OCI-LY1 (cell line): ENCODE measurements around the gene BTRC.

ENCODE experiments used
- H2AFZ ChIP-seq: fragments of 200-600 bp; sonication (generic), shearing (Covaris generic); 2 replicates; pipeline ENCODE4 v1.6.0; 2014; ENCODE audit warnings: antibody characterized with exemption, mild to moderate bottlenecking, low read length
- H3F3A ChIP-seq: fragments of 200-600 bp; sonication (generic), shearing (Covaris generic); 2 replicates; pipeline ENCODE4 v1.6.0; 2014; ENCODE audit warnings: mild to moderate bottlenecking, antibody characterized with exemption, low read length, moderate library complexity; ENCODE audit not compliant: insufficient read depth
- H3K27ac ChIP-seq: fragments of 200-600 bp; sonication (generic); 2 replicates; pipeline ENCODE4 v1.5.1; 2014; ENCODE audit warnings: low read length, mixed run types, mild to moderate bottlenecking, low read depth; ENCODE audit not compliant: poor library complexity, severe bottlenecking
- H3K27me3 ChIP-seq: fragments of 200-600 bp; sonication (generic); 2 replicates; pipeline ENCODE4 v1.6.0; 2014; ENCODE audit warnings: antibody characterized with exemption, mild to moderate bottlenecking, low read length, moderate library complexity; ENCODE audit not compliant: insufficient read depth
- H3K36me3 ChIP-seq: fragments of 200-600 bp; sonication (generic); 2 replicates; pipeline ENCODE4 v1.6.1; 2014; ENCODE audit warnings: mild to moderate bottlenecking, antibody characterized with exemption, low read length, moderate library complexity, mixed read lengths; ENCODE audit not compliant: insufficient read depth
- H3K4me1 ChIP-seq: fragments of 200-600 bp; sonication (generic); 2 replicates; pipeline ENCODE4 v1.5.1; 2014; ENCODE audit warnings: mild to moderate bottlenecking, low read length, moderate library complexity; ENCODE audit not compliant: insufficient read depth, severe bottlenecking
- H3K4me2 ChIP-seq: fragments of 200-600 bp; sonication (generic), shearing (Covaris generic); 2 replicates; pipeline ENCODE4 v1.6.1; 2014; ENCODE audit warnings: low read length
- H3K4me3 ChIP-seq: fragments of 200-600 bp; sonication (generic); 2 replicates; pipeline ENCODE4 v1.5.1; 2014; ENCODE audit warnings: low read length, low read depth, mild to moderate bottlenecking, mixed read lengths; ENCODE audit not compliant: poor library complexity, severe bottlenecking
- H3K79me2 ChIP-seq: fragments of 200-600 bp; shearing (Covaris generic); 2 replicates; pipeline ENCODE4 v1.6.1; 2016; ENCODE audit warnings: mixed run types, low read length, mixed read lengths; ENCODE audit not compliant: insufficient read depth
- H3K9ac ChIP-seq: fragments of 200-600 bp; sonication (generic), shearing (Covaris generic); 2 replicates; pipeline ENCODE4 v1.6.1; 2014; ENCODE audit warnings: mild to moderate bottlenecking, low read length, mixed read lengths
- H3K9me2 ChIP-seq: fragments of 200-600 bp; sonication (generic), shearing (Covaris generic); 2 replicates; pipeline ENCODE4 v1.6.1; 2014; ENCODE audit warnings: low read depth, mild to moderate bottlenecking, low read length, mixed read lengths
- H3K9me3 ChIP-seq: fragments of 200-600 bp; shearing (Covaris generic); 2 replicates; pipeline ENCODE4 v1.6.1; 2014; ENCODE audit warnings: low read length, mixed read lengths
- H4K20me1 ChIP-seq: fragments of 200-600 bp; sonication (generic), shearing (Covaris generic); 2 replicates; pipeline ENCODE4 v1.6.0; 2016; ENCODE audit warnings: mild to moderate bottlenecking, low read length; ENCODE audit not compliant: insufficient read depth
- CTCF ChIP-seq: fragments of 200-600 bp; sonication (generic), shearing (Covaris generic); IDR thresholded peaks from 2 replicates; pipeline ENCODE4 v1.5.1; 2017; ENCODE audit warnings: mild to moderate bottlenecking, antibody characterized with exemption, low read length, moderate library complexity, mixed read lengths
- EZH2 ChIP-seq: fragments of 200-600 bp; sonication (generic), shearing (Covaris generic); IDR thresholded peaks from 2 replicates; pipeline ENCODE4 v1.8.0; 2017; ENCODE audit warnings: borderline replicate concordance, mixed run types, mild to moderate bottlenecking, antibody characterized with exemption, low read length, moderate library complexity, mixed read lengths

Gene BTRC

GRCh38 chr10:101389986-101390531 is 36.1 kb downstream of the BTRC start:
- Histone ChIP-seq H3K9ac (no peak overlapping the region), H3K79me2 (no peaks in the 10 kb centered on the region), H3F3A (no peaks in the 10 kb centered on the region), H2AFZ (no peak overlapping the region), H3K9me2 (no peaks in the 10 kb centered on the region), H3K4me3 (no peak overlapping the region), H3K9me3 (no peaks in the 10 kb centered on the region), H3K36me3 (no peaks in the 10 kb centered on the region; the same call in 1 of the 2 replicates), H3K4me2 (no peak overlapping the region), H4K20me1 (no peaks in the 10 kb centered on the region), H3K27ac (no peak overlapping the region), H3K4me1 (no peaks in the 10 kb centered on the region), H3K27me3 (no peaks in the 10 kb centered on the region)
- TF ChIP-seq CTCF (no peak), EZH2 (no peak)

- TF ChIP-seq CTCF (no peak), EZH2 (no peak)
- Histone ChIP-seq H2AFZ (no peak overlapping the region), H3K27me3 (no peaks in the 10 kb centered on the region), H3K79me2 (no peaks in the 10 kb centered on the region), H4K20me1 (no peaks in the 10 kb centered on the region), H3K4me2 (no peak overlapping the region), H3K9me3 (no peaks in the 10 kb centered on the region), H3F3A (no peaks in the 10 kb centered on the region), H3K4me3 (no peak overlapping the region), H3K27ac (no peak overlapping the region), H3K9me2 (no peaks in the 10 kb centered on the region), H3K36me3 (no peaks in the 10 kb centered on the region; the same call in 1 of the 2 replicates), H3K9ac (no peak overlapping the region), H3K4me1 (no peaks in the 10 kb centered on the region)
These were observed 39.4 kb downstream of the BTRC start for GRCh38 chr10:101393378-101393777.

GRCh38 chr10:101394524-101395133 is 40.7 kb downstream of the BTRC start:
- Histone ChIP-seq H3K27ac (no peak overlapping the region), H3K79me2 (no peaks in the 10 kb centered on the region), H3K36me3 (no peaks in the 10 kb centered on the region; the same call in 1 of the 2 replicates), H2AFZ (no peak overlapping the region), H3K4me1 (no peaks in the 10 kb centered on the region), H3K9me3 (no peaks in the 10 kb centered on the region), H3F3A (no peaks in the 10 kb centered on the region), H4K20me1 (no peaks in the 10 kb centered on the region), H3K9me2 (no peaks in the 10 kb centered on the region), H3K4me3 (no peak overlapping the region), H3K9ac (no peak overlapping the region), H3K4me2 (no peak overlapping the region), H3K27me3 (no peaks in the 10 kb centered on the region)
- no peak for TF ChIP-seq EZH2
- TF ChIP-seq CTCF: no peak
